Jurkat, Clone E6-1 (cell line): ENCODE data around the gene TBCC.
A peak's percentile ranks its signal among the peaks of the same experiment; 100 is the strongest.
"Not testable (repeated sequence)": the region's sequence is repeated elsewhere in the genome, so short reads cannot be mapped to it uniquely, and the experiment has no call there.

Experiments used
- DNase-seq: peaks from one replicate; pipeline ENCODE4 v3.0.0-alpha.2; 2011; ENCODE audit warnings: low read depth, low spot score
- H3K4me3 ChIP-seq: 2 replicates; pipeline ENCODE4 v1.5.1; 2011; ENCODE audit warnings: mild to moderate bottlenecking, low read length, control low read depth, moderate library complexity

Gene TBCC

DNA sequence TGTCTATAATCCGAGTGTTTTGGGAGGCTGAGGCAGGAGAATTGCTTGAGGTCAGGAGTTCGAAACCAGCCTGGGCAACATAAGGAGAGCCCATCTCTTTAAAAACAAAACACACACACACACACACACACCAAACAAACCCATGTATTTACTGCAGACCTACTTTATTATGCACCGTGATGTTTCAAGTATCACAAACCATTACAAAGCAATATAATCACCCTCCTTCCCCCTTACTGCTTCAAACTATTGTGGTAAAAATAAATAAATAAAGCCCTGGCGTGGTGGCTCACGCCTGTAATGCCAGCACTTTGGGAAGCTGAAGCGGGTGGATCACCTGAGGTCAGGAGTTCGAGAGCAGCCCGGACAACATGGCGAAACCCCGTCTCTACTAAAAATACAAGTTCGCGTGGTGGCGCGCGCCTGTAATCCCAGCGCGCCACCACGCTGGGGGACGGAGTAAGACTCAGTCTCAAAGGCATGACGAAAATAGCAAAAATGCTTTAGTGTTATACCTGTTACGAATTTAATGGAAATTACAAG, 1.5 kb downstream of the TBCC start:
- no peak for DNase-seq
- H3K4me3 ChIP-seq, result peak overlapping the region; percentile 98; the same call in 1 of the 2 replicates

GRCh38 chr6:42742116-42742894, 3.6 kb downstream of the TBCC start:
- DNase-seq, result peak; percentile 38
- H3K4me3 ChIP-seq, result no peak overlapping the region

GRCh38 chr6:42740725-42741124, 5.2 kb downstream of the TBCC start:
- no peak overlapping the region for H3K4me3 ChIP-seq
- DNase-seq, result no peak

- no peak for DNase-seq
- H3K4me3 ChIP-seq, result no peak overlapping the region
These were observed 9.9 kb downstream of the TBCC start for GRCh38 chr6:42735976-42736375.

DNA sequence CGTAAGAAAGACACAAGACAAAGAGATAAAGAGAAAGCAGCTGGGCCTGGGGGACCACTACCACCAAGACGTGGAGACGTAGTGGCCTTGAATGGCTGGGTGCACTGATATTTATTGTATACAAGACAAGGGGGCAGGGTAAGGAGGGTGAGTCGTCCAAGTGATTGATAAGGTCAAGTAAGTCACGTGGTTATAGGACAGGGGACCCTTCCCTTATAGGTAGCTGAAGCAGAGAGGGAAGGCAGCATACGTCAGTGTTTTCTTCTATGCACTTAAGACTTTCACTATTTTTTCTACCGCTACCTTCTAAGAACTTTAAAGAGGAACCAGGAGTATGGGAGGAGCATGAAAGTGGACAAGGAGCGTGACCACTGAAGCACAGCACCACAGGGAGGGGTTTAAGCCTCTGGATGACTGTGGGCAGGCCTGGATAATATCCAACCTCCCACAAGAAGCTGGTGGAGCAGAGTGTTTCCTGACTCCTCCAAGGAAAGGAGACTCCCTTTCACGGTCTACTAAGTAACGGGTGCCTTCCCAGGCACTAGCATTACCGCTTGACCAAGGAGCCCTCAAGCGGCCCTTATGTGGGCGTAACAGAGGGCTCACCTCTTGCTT, 11.9 kb downstream of the TBCC start:
- H3K4me3 ChIP-seq, DNase-seq: not testable (repeated sequence)

- H3K4me3 ChIP-seq, result no peak overlapping the region
- DNase-seq, result no peak
These were observed 16.2 kb downstream of the TBCC start for GRCh38 chr6:42729731-42730130.

GRCh38 chr6:42727627-42728026, 18.3 kb downstream of the TBCC start:
- DNase-seq, result no peak
- H3K4me3 ChIP-seq, result no peak overlapping the region

GRCh38 chr6:42727087-42727611, 18.8 kb downstream of the TBCC start:
- peak overlapping the region; percentile 40 for H3K4me3 ChIP-seq
- no peak for DNase-seq

- DNase-seq, result peak; percentile 79
- peak overlapping the region; percentile 40 for H3K4me3 ChIP-seq
These were observed 19.3 kb downstream of the TBCC start for GRCh38 chr6:42726485-42727086.

- H3K4me3 ChIP-seq, result no peak overlapping the region
- no peak for DNase-seq
These were observed 19.9 kb downstream of the TBCC start for GRCh38 chr6:42726026-42726425.

GRCh38 chr6:42724825-42725224, 21.1 kb downstream of the TBCC start:
- H3K4me3 ChIP-seq, result no peak overlapping the region
- DNase-seq, result no peak

- DNase-seq, result no peak
- no peak within 1 kb of the TSS for H3K4me3 ChIP-seq
These were observed 23.4 kb downstream of the TBCC start, which contains the start of gene PRPH2 for GRCh38 chr6:42722497-42722896. Gene PRPH2, minus strand, starts transcription at chr6:42722597. Its CDS starts 263 bp downstream, at chr6:42722334.

GRCh38 chr6:42720739-42721138, 25.2 kb downstream of the TBCC start:
- H3K4me3 ChIP-seq, result no peak overlapping the region
- no peak for DNase-seq

DNA sequence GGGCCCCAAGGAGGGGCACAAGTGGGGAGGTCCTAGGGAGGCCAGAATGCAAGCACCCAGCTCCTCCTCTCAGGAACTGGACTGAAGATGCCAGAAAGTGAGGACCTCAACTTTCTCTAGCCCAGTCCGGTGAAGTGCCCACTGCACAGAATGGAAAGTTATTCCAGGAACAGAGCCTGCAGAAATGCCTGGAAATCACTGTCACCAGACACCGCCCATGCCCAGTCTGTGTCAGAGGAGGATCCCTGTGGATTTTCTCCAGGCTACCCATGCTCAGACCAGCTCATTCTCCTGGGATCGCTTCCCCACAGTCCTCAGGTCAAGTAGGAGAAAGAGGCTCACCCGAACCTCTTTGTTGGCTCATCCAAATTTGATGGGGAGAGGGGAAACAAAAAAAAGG, 30.0 kb downstream of the TBCC start:
- DNase-seq, result no peak
- no peak overlapping the region for H3K4me3 ChIP-seq

GRCh38 chr6:42714098-42714761, 31.7 kb downstream of the TBCC start:
- no peak for DNase-seq
- no peak overlapping the region for H3K4me3 ChIP-seq

- no peak for DNase-seq
- no peak overlapping the region for H3K4me3 ChIP-seq
These were observed 34.0 kb downstream of the TBCC start for GRCh38 chr6:42711930-42712329.

DNA sequence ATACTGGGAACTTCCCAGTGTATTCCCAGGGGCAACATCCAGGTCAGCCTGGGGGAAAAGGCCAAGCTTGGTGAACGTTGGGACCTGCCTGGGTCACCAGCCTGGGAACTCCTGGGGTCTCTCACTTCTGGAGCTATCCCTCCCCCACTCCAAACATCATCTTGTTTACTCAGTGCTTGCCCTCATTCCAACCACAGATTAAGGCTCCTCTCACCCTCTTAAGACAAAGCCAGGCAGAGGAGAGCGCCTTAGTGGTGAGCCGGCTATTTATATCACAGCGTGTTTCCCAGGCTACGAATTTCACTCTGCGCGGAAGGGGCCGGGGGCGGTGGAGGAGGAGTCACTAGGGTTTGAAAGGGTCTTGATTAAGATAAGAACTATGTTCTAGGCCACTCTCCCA, 35.6 kb downstream of the TBCC start:
- no peak for DNase-seq

DNA sequence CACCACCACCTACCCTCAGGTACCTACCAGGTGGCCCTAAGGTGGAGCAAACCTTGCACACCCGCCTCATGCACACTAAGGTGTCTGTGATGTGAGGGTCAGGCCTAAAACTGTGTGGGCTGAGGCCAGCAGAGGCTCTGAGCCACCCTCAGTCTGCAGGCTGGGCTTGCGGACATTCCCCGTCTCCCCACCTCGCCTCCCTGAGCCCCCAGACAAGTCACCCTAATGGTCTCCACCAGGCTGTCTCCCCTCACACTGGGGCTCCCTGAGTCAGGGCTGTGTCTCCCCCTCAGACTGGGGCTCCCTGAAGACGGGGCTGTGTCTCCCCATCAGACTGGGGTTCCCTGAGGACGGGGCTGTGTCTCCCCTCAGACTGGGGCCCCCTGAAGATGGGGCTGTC, 36.0 kb downstream of the TBCC start:
- H3K4me3 ChIP-seq, result no peak overlapping the region
- DNase-seq, result no peak

More for the DNA sequence above, 35.6 kb downstream of the TBCC start:
- no peak overlapping the region for H3K4me3 ChIP-seq

- no peak for DNase-seq
- H3K4me3 ChIP-seq, result no peak overlapping the region
These were observed 37.8 kb downstream of the TBCC start for GRCh38 chr6:42708096-42708495.
